Glomerular endothelial cell (primary cell): ENCODE results near the gene ACIN1. TPM values are rescaled to one million over a fixed set of nuclear protein-coding genes. Genes with fewer than 3 reads are reported as not detected.
"Not testable (repeated sequence)": the region's sequence is repeated elsewhere in the genome, so short reads cannot be mapped to it uniquely, and the experiment has no call there.

Experiments
- DNase-seq: peaks from one replicate; pipeline ENCODE4 v3.0.0-alpha.2; 2011; ENCODE audit warnings: low read depth, low spot score; ENCODE audit errors: extremely low read depth
- total RNA-seq: library from RNA; depleted of rRNA; stranded (reverse); fragments of >200 nt; gene quantifications from 2 replicates; pipeline ENCODE4 v1.2.3, GENCODE V29; 2015

The ACIN1 gene
- total RNA-seq, 1 donor from 2014 or later = 142 TPM

- no peak for DNase-seq
Observed at GRCh38 chr14:23023022-23023794, 71.7 kb downstream of the ACIN1 start.

GRCh38 chr14:23021889-23022442 is 73.0 kb downstream of the ACIN1 start:
- DNase-seq = no peak

DNA sequence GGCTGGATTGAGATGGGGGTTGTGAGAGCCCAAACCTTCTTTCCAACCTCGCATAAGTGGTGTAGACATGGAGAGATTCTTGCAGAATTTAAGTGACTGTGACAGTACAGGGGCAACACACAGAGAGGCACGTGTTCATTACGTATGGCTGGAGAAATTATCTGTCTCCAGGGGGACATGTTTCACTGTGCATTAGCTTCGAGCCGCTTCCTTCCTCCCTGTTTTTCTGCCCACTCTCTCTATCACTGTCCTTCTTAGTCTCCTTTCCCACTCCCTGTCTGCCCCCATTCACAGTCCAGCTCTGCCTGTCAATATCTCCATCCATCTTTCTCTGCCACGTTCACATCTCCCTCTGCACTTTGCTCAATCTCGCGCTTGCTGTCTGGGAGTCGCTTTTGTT is 73.5 kb downstream of the ACIN1 start:
- no peak for DNase-seq

GRCh38 chr14:23020143-23021128 is 74.5 kb downstream of the ACIN1 start:
- no peak for DNase-seq

GRCh38 chr14:23018107-23018506 is 76.8 kb downstream of the ACIN1 start:
- DNase-seq = no peak

DNA sequence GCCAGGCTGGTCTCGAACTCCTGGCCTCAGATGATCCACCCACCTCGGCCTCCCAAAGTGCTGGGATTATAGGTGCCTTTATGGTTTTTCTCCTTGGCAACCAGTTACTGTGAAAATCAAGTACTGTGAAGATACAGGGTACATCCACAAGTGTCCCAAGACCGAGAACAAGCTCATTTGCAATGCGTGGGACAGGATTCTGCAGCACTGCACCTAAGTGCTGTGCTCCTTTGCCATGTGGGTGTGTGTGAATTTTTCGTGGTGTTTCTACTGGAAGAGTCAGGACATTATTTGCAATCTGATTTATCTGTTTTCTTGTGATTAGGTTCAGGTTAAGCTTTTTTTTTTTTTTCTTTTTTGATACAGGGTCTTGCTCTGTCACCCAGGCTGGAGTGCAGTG is 77.8 kb downstream of the ACIN1 start:
- DNase-seq = no peak

- no peak for DNase-seq
Observed at GRCh38 chr14:23015618-23016017, 79.3 kb downstream of the ACIN1 start.

- DNase-seq = not testable (repeated sequence)
Observed at GRCh38 chr14:23013749-23014054, 81.2 kb downstream of the ACIN1 start.

GRCh38 chr14:23013054-23013748 is 81.7 kb downstream of the ACIN1 start:
- no peak for DNase-seq

GRCh38 chr14:23009939-23010726 is 84.8 kb downstream of the ACIN1 start, which contains the start of gene C14orf93:
TSS of gene C14orf93 (minus strand) at chr14:23010143. CDS start at chr14:22999023, 11,120 bp downstream.
- DNase-seq = no peak

- DNase-seq = no peak
Observed at GRCh38 chr14:23009483-23009938, 85.4 kb downstream of the ACIN1 start.

- no peak for DNase-seq
Observed at GRCh38 chr14:23008831-23009230, 86.1 kb downstream of the ACIN1 start.

Other genes starting within 250 kb of the ACIN1 start
- gene LRP10, start 223.4 kb downstream of the ACIN1 start, total RNA-seq = 187 and 195 TPM in 2 replicates
- not detected in 2 replicates for gene REM2, start 211.9 kb downstream of the ACIN1 start, total RNA-seq
- 59.1 and 65.2 TPM in 2 replicates for gene RBM23, start 176.0 kb downstream of the ACIN1 start, total RNA-seq
- 44.9 and 56.0 TPM in 2 replicates for gene PRMT5, start 165.8 kb downstream of the ACIN1 start, total RNA-seq
- gene HAUS4, start 138.0 kb downstream of the ACIN1 start, total RNA-seq = 25.4 and 38.7 TPM in 2 replicates
- gene AJUBA, start 112.6 kb downstream of the ACIN1 start, total RNA-seq = 46.5 and 51.0 TPM in 2 replicates
- gene C14orf93, start 85.0 kb downstream of the ACIN1 start, total RNA-seq = 5.6 and 6.6 TPM in 2 replicates
- gene PSMB5, start 60.2 kb downstream of the ACIN1 start, total RNA-seq = 244 and 335 TPM in 2 replicates
- not detected in 2 replicates for gene PSMB11, start 52.9 kb downstream of the ACIN1 start, total RNA-seq
- 8.9 and 11.9 TPM in 2 replicates for gene CDH24, start 37.6 kb downstream of the ACIN1 start, total RNA-seq
- 41.0 and 73.7 TPM in 2 replicates for gene C14orf119, start 369 bp upstream of the ACIN1 start, total RNA-seq
- gene CIROP, start 9.9 kb upstream of the ACIN1 start, total RNA-seq = not detected in 2 replicates
- gene CEBPE, start 24.1 kb upstream of the ACIN1 start, total RNA-seq = not detected in 2 replicates
- 0.29 TPM in 1 of 2 replicates, not detected in the other for gene SLC7A8, start 88.5 kb upstream of the ACIN1 start, total RNA-seq
- gene RNF212B, start 142.8 kb upstream of the ACIN1 start, total RNA-seq = not detected in 2 replicates
- 13.8 and 14.6 TPM in 2 replicates for gene HOMEZ, start 191.0 kb upstream of the ACIN1 start, total RNA-seq
- 1.3 and 4.7 TPM in 2 replicates for gene PPP1R3E, start 207.7 kb upstream of the ACIN1 start, total RNA-seq
- gene BCL2L2, start 211.7 kb upstream of the ACIN1 start, total RNA-seq = 12.6 and 23.5 TPM in 2 replicates
- 60.7 and 79.2 TPM in 2 replicates for gene PABPN1, start 226.3 kb upstream of the ACIN1 start, total RNA-seq